ENCODE data around the gene ATF6B.

- no peak for TF ChIP-seq POLR2A (IDR thresholded peaks at IDR 0.05)
- no peak for TF ChIP-seq CTCF (IDR thresholded peaks at IDR 0.05)
Measured at GRCh38 chr6:32176476-32177182, 48.6 kb upstream of the ATF6B start.

Measured in stomach (tissue), 4 donors.